ENCODE data around the gene SP4.

DNA sequence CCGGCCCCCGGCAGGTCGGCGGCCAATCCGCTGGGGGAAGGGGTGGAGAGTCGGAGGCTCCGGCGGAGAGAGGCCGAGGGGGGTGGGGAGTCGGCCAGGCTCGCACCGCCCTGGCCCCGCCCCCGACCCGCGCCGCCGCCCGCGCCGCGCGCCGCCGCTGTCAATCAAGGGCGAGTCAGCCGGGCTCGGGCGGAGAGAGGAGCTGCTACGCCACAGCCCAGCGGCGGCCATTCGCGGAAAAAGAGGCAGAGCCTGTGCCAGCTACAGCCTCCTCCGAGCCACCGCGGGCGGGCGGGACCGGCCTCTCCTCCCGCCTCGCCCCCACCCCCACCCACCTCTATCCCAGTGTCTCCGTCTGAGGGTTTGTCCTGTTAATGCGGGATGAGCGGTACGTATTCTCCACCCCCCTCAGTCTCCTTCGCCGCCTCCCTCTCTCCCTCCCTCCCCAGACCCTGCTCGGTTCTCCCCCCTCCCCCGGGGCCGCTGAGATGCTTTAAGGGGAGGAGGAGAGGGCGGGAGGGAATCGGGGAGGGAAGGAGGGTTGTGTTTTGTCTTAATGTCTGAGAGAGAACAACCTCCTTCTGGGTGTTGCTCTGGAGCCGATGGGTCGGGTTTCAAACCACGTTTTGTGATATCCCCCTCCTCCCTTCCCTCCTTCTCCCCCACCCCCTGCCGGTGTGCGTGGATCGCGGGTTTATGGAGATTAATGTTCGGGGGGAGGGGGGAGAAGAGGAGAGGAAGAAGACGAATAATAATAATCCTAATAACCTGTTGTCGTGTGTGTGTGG lies at the start of gene SP4:
- TF ChIP-seq, protein P1, sequence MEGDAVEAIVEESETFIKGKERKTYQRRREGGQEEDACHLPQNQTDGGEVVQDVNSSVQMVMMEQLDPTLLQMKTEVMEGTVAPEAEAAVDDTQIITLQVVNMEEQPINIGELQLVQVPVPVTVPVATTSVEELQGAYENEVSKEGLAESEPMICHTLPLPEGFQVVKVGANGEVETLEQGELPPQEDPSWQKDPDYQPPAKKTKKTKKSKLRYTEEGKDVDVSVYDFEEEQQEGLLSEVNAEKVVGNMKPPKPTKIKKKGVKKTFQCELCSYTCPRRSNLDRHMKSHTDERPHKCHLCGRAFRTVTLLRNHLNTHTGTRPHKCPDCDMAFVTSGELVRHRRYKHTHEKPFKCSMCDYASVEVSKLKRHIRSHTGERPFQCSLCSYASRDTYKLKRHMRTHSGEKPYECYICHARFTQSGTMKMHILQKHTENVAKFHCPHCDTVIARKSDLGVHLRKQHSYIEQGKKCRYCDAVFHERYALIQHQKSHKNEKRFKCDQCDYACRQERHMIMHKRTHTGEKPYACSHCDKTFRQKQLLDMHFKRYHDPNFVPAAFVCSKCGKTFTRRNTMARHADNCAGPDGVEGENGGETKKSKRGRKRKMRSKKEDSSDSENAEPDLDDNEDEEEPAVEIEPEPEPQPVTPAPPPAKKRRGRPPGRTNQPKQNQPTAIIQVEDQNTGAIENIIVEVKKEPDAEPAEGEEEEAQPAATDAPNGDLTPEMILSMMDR (IDR thresholded peaks at IDR 0.05; ENCODE audit: borderline replicate concordance, extremely low read depth, low read length, poor library complexity, severe bottlenecking), result no peak
- no peak for TF ChIP-seq EZH2 (IDR thresholded peaks at IDR 0.05; ENCODE audit: borderline replicate concordance, low read depth, low read length, severe bottlenecking)

All from DND-41 (cell line).